Effector memory CD4-positive, alpha-beta T cell (primary cell): ENCODE results near the gene RUNDC3A.

Experiments used
- DNase-seq, 3 donors: peaks; one replicate each; pipeline ENCODE4 v3.0.0-alpha.2; 2020
- H3K27ac ChIP-seq: 2 replicates; pipeline ENCODE4 v1.7.0; 2013; ENCODE audit warnings: mild to moderate bottlenecking, low read length, moderate library complexity; ENCODE audit not compliant: insufficient read depth, poor library complexity, severe bottlenecking
- H3K27me3 ChIP-seq: replicated peaks from 2 replicates; pipeline ENCODE4 v1.7.0; 2013; ENCODE audit warnings: mild to moderate bottlenecking, low read length; ENCODE audit not compliant: insufficient read depth, control insufficient read depth, poor library complexity, severe bottlenecking
- H3K36me3 ChIP-seq: 2 replicates; pipeline ENCODE4 v1.7.0; 2013; ENCODE audit warnings: mild to moderate bottlenecking, low read length, moderate library complexity; ENCODE audit not compliant: control insufficient read depth, insufficient read depth
- H3K4me1 ChIP-seq: 2 replicates; pipeline ENCODE4 v1.7.0; 2013; ENCODE audit warnings: low read length, mild to moderate bottlenecking; ENCODE audit not compliant: control insufficient read depth, insufficient read depth, poor library complexity, severe bottlenecking
- H3K4me3 ChIP-seq: 2 replicates; pipeline ENCODE4 v1.7.0; 2013; ENCODE audit warnings: low read length, low read depth, mild to moderate bottlenecking; ENCODE audit not compliant: insufficient read depth, poor library complexity, severe bottlenecking
- H3K9me3 ChIP-seq: 2 replicates; pipeline ENCODE4 v1.7.0; 2013; ENCODE audit warnings: mild to moderate bottlenecking, low read length, moderate library complexity; ENCODE audit not compliant: control insufficient read depth
- total RNA-seq, 3 donors: gene quantifications; one replicate each; lab custom pipeline; 2026; lab: John Stamatoyannopoulos, UW

RUNDC3A gene
- 0 to 0.17 (median 0.17) reads per million in 3 donors for total RNA-seq

DNA sequence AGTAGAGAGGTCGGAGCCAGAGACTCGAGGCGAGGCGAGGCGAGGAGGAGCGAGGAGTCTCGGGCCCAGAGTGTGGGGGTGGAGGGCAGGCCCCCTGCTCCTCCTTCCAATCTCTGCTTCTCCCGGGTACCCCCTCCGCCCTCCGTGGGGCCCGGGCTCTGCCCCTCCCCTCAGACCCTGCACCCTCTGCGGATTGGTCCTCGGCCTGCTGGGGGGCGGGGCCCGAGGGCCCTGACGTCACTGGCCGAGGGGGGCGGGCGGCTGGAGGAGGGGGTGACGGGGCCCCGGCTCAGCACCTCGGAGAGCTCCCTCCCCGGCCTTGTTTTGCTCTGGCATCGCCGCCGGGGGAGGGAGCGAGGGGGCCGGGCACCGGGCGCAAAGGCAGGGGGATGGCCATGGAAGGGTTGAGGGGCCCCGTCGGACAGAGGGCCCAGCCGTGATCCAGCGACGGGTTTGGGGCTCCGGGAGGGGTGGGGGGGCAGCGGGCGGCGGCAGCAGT, at the start of gene RUNDC3A:
Gene RUNDC3A (plus strand): TSS at position 282 of the 499 bp plus-strand sequence. CDS start 232 bp downstream, outside the sequence.
- peaks cover 19% of the 10 kb centered on the region for H3K4me1 ChIP-seq
- no peaks in the 10 kb centered on the region for H3K36me3 ChIP-seq
- H3K27ac ChIP-seq, result no peak within 1 kb of the TSS
- peak; percentile 71 to 74 (median 71) for DNase-seq
- no peaks in the 10 kb centered on the region for H3K9me3 ChIP-seq
- peak within 1 kb of the TSS; percentile 22 for H3K4me3 ChIP-seq
- H3K27me3 ChIP-seq, result peaks cover 11% of the 10 kb centered on the region

DNA sequence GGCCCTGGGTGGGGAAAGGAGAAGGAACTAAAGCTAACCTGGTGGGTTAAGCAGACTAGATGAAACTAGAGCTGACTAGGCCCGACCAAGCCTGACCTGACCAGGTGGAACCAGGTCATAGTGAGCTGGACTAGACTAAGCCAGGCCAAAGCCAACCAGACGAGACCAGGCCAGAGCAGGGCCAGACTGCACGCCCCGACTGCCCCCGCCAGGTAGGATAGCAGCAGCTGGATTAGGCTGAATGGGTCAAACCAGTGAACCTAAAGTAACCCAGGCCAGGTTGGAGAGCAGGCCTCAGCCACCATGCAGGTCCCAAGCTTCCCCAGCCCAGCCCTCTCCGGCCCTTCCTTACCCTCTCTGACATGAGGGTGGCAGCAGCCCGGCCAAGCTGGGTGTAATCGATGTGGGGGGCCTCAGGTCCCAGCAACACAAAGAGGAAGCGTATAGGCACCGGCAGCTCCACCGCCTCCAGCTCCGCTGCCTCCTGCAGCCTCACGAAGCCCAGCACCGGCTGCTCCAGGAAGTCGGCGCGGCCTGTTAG, 49.5 kb upstream of the RUNDC3A start:
- Histone ChIP-seq H3K27ac (no peak overlapping the region), H3K4me3 (no peak overlapping the region), H3K9me3 (no peaks in the 10 kb centered on the region), H3K27me3 (no peaks in the 10 kb centered on the region), H3K4me1 (no peaks in the 10 kb centered on the region), H3K36me3 (no peaks in the 10 kb centered on the region)
- no peak for DNase-seq

DNA sequence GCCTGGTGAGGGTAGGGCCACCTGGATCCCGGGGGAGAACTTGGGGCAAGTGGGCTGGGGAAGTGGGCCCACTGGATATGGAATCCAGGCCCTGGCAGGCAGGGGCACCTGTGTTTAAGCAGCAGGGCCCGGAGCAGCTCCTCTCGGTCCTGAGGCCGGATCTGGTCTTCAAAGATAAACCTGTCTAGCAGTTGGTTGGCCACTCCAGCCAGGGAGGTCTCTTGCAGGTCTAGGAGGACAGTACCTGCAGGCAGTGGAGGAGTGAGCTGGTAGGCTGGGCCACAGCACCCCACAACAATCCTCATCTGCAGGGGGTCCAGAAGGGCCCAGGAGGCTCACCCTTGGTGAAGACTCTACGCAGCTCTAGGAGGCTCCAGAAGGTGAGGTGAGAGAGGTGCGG, 48.1 kb upstream of the RUNDC3A start:
- no peaks in the 10 kb centered on the region for H3K4me1 ChIP-seq
- no peak overlapping the region for H3K4me3 ChIP-seq
- no peak overlapping the region for H3K27ac ChIP-seq
- no peaks in the 10 kb centered on the region for H3K27me3 ChIP-seq
- no peaks in the 10 kb centered on the region for H3K36me3 ChIP-seq
- DNase-seq, result no peak
- H3K9me3 ChIP-seq, result no peaks in the 10 kb centered on the region

DNA sequence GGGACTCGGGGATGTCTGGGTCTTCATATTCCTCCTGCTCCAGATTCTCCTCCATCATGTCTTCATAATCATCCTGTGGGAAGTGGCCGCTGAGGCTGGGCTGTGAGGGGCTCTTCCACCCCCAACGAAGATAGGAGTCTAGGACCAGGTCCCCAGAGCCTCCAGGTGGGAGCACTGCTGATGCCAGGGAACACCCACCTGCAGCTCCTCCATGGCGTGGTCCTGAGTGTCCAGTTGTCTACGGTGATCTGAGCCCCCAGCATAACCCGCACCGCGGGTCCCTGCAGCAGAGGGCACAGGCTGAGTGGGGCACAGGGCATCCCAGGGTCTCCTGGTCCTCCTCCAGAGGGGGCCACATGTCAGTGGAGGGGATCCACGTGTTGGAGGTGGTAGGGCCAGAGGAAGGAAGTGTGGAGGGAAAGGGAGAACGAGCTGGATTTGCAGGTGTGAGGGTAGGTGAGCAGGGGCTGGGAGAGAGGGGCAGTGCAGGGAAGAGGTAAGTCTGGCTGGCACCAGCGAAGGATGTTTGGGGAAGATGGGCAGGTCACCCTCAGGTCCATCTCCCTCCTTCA, 45.7 kb upstream of the RUNDC3A start:
- Histone ChIP-seq H3K4me3 (no peak overlapping the region), H3K9me3 (no peaks in the 10 kb centered on the region), H3K36me3 (no peaks in the 10 kb centered on the region), H3K4me1 (no peaks in the 10 kb centered on the region), H3K27me3 (no peaks in the 10 kb centered on the region), H3K27ac (no peak overlapping the region)
- no peak for DNase-seq

DNA sequence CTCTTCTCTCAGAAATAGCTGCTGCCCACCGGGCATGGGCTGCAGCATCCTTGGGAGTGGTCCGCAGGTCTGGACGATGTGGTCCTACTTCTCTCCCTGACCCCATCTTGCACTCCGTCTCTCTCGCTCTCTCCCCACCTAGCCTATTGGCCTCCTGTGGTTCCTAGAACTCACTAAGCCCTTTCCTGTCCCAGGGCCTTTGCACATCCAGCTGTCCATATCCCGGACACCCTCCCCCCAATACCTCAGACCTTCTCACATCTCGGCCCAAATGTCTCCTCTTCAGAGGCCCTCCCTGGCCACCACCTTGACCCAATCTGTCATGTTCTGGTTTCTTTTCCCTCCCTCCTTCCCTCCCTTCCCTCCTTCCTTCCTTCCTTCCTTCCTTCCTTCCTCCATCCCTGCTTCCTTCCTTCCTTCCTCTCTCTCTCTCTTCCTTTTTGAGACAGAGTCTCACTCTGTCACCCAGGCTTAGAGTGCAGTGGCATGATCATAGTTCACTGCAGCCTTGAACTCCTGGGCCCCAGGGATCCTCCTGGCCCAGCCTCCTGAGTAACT, 45.0 kb upstream of the RUNDC3A start:
- DNase-seq, result no peak
- no peak overlapping the region for H3K4me3 ChIP-seq
- H3K4me1 ChIP-seq, result no peaks in the 10 kb centered on the region
- H3K36me3 ChIP-seq, result no peaks in the 10 kb centered on the region
- H3K27me3 ChIP-seq, result no peaks in the 10 kb centered on the region
- no peaks in the 10 kb centered on the region for H3K9me3 ChIP-seq
- H3K27ac ChIP-seq, result no peak overlapping the region

DNA sequence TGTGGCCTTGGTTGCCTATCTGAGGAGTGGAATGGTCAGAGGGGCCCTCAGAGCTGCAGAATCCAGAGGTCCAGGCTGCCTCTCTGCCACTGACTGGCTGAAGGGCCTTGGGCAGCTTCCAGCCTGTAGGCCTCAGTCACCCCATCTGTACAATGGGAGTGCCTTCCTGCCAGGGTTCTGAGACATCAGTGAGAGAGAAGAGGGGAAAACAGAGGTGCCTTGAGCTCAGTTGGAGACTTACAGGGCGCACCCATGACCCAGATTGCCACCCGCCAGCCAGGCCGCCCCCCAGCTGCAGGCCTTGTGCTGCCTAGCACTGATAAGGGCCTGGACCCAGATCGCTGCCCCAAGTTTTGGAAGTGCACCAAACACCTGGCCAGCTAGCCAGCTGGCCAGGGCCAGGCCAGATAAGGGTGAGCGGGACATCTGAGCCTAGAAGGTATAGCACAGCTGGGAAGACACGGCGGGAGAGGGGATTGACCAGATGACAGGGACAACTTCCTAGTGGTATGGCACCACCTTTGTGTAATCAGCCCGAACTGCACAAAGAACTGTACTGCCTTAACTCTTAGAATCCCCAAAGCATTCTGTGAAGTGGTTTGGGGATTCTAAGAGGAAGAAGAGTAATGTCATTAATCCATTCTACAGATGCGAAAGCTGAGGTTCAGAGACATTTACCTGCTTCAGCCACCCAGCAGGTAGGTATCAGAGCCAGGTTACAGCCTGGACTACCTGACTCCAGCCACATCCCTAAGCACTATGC, 41.8 kb upstream of the RUNDC3A start:
- no peaks in the 10 kb centered on the region for H3K9me3 ChIP-seq
- H3K27ac ChIP-seq, result no peak overlapping the region
- H3K4me1 ChIP-seq, result no peaks in the 10 kb centered on the region
- H3K36me3 ChIP-seq, result no peaks in the 10 kb centered on the region
- no peak for DNase-seq
- H3K27me3 ChIP-seq, result no peaks in the 10 kb centered on the region
- no peak overlapping the region for H3K4me3 ChIP-seq

DNA sequence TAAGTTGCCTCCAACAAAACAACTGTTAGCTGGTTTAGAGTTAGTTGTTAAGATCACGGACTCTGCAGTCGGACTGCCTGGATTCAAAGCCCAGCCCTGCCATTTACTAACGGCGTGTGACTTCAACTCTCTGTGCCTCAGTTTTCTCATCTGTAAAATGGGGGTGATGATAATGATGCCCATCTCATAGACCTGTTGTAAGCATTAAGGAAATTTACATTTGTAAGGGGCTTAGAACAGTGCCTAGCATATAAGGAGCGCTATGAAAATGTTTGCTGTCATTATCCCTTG, 41.3 kb upstream of the RUNDC3A start:
- no peaks in the 10 kb centered on the region for H3K27me3 ChIP-seq

DNA sequence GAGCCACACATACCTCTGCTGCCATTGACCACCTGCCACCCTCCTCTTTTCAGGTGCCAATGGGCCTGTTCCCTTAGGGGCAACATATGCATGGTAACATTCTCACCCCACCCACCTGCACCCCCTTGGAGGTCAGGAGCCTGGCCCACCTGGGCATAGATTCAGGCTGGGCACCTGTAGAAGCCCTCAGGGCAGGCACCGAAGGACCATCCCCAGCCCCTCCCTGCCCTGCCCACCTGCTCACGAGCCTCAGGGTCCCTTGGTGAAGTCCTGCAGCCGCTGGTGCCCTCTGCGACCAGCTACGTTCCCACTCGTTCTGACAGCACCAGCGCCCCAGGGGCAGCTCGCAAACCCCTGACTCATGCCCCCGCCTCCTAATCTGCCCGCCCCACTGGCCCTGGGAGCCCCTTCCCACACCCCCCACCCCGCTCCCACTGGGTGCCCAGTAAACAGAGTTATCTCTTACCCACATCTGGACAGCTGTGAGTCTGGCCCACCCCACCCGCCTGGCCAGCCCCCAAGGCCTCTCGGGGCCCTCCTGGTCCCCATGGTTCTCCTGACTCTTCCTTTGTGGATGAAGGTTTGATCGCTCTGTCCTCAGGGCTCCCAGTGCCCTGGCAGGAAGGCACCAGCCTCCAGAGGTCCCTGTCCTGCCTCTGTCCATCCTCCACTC, 40.4 kb upstream of the RUNDC3A start, which contains the start of gene SLC4A1:
Gene SLC4A1 (minus strand): TSS at position 318 of the 673 bp plus-strand sequence. CDS start 5,269 bp downstream, outside the sequence.
- DNase-seq, result no peak
- no peaks in the 10 kb centered on the region for H3K27me3 ChIP-seq
- no peaks in the 10 kb centered on the region for H3K36me3 ChIP-seq
- no peaks in the 10 kb centered on the region for H3K4me1 ChIP-seq
- no peaks in the 10 kb centered on the region for H3K9me3 ChIP-seq
- H3K4me3 ChIP-seq, result no peak within 1 kb of the TSS
- H3K27ac ChIP-seq, result no peak within 1 kb of the TSS

More for the DNA sequence above, 41.3 kb upstream of the RUNDC3A start:
- no peak for DNase-seq
- Histone ChIP-seq H3K36me3 (no peaks in the 10 kb centered on the region), H3K9me3 (no peaks in the 10 kb centered on the region), H3K27ac (no peak overlapping the region), H3K4me1 (no peaks in the 10 kb centered on the region), H3K4me3 (no peak overlapping the region)

DNA sequence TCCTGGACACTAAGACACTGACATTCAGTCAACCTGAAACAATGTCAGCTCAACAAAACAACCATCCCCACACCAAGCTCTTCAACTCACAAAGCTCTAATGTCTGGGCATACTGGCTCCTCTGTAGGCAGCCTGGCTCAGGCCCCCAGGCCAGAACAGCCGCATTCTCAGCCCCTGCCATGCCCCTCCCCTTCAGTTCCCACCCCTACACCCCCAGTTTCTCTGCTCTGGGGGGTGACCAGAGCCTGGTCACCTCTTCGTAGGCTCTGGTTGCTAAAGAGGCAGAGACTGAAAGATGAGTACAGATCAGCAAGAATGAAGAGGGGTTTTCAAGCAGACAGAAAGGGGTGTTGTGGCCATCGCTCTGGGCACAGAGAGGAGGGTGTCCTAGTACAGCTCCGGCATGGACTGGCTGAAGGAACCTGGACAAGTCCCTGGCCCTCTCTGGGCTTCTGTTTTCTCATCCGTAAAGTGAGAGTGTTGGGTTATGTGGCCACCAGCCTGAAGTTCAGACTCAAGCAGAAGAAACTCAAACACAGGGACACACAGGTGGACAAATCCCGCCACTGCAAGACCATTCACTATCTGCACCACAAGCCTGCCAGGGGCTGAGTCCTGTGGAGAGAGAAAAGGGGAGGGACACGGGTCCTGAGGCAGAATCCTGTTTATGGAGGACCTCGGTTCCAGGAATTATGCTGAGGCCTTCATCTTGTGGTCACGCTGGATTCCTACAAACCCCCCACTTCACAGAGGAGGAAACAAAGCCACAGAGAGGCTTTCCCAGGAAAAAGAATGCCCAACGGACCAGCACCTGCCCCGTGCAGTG, 39.5 kb upstream of the RUNDC3A start:
- no peaks in the 10 kb centered on the region for H3K4me1 ChIP-seq
- no peaks in the 10 kb centered on the region for H3K9me3 ChIP-seq
- H3K36me3 ChIP-seq, result no peaks in the 10 kb centered on the region
- no peak for DNase-seq
- H3K4me3 ChIP-seq, result no peak overlapping the region
- H3K27me3 ChIP-seq, result no peaks in the 10 kb centered on the region
- H3K27ac ChIP-seq, result no peak overlapping the region
